GM10248 (cell line): ENCODE results near the gene FAM174C.
A peak's percentile ranks its signal among the peaks of the same experiment; 100 is the strongest.

Experiments
- CTCF ChIA-PET: fragments of 300-600 bp; sonication (Branson Sonifier 250); formaldehyde crosslinking; extraction: SDS; loops from one replicate; lab custom pipeline; 2021; ENCODE audit warnings: antibody characterized with exemption; lab: Yijun Ruan, JAX
- POLR2A ChIA-PET: fragments of 350-650 bp; sonication (Branson Sonifier 250); formaldehyde crosslinking; extraction: SDS; loops from one replicate; lab custom pipeline; 2020; ENCODE audit warnings: antibody characterized with exemption; lab: Yijun Ruan, JAX
- DNase-seq: peaks from one replicate; pipeline ENCODE4 v3.0.0; 2012; ENCODE audit errors: extremely low spot score
- CTCF ChIP-seq: IDR thresholded peaks from 2 replicates; pipeline ENCODE4 v1.5.1; 2012; ENCODE audit warnings: mild to moderate bottlenecking, low read depth; ENCODE audit errors: extremely low read depth, missing control alignments, control extremely low read depth

FAM174C gene

GRCh38 chr19:1278074-1278473, 2.7 kb downstream of the FAM174C start:
- no peak for DNase-seq
- ChIA-PET CTCF (interaction anchor here (1.0 to 4.7 kb wide), 4 partner anchors 10 to 123 kb away, joined by 3 to 87 read pairs (median 20); partner anchors contain the start of gene CIRBP), POLR2A (interaction anchor here (0.9 to 2.1 kb wide), 2 partner anchors 9 to 94 kb away, joined by 3 to 10 read pairs; partner anchors contain the start of gene CIRBP)
- TF ChIP-seq CTCF = no peak

- POLR2A ChIA-PET = interaction anchor here (2.1 kb wide), 1 partner anchor 10 kb away, joined by 10 read pairs; the partner anchor contains the start of gene CIRBP
- DNase-seq = no peak
- CTCF ChIA-PET = interaction anchor here (0.6 to 4.7 kb wide), 29 partner anchors 11 to 667 kb away, joined by 3 to 87 read pairs (median 4); partner anchors contain the start of genes CIRBP and NDUFS7
- no peak for TF ChIP-seq CTCF
Observed at GRCh38 chr19:1278713-1279660, 3.7 kb downstream of the FAM174C start.

- peak; percentile 96 for TF ChIP-seq CTCF
- POLR2A ChIA-PET = interaction anchor here (0.5 to 2.1 kb wide), 2 partner anchors 11 to 123 kb away, joined by 9 to 10 read pairs; partner anchors contain the start of gene CIRBP
Observed at GRCh38 chr19:1279782-1280341, 4.5 kb downstream of the FAM174C start.

GRCh38 chr19:1280636-1281568, 5.6 kb downstream of the FAM174C start:
- CTCF ChIA-PET = interaction anchor here (1.1 to 4.7 kb wide), 10 partner anchors 11 to 129 kb away, joined by 3 to 87 read pairs (median 6); partner anchors contain the start of genes CIRBP and NDUFS7
- TF ChIP-seq CTCF = no peak
- POLR2A ChIA-PET = no interaction called here
- DNase-seq = no peak

More at GRCh38 chr19:1279782-1280341, 4.5 kb downstream of the FAM174C start:
- peak; percentile 87 for DNase-seq
- CTCF ChIA-PET = interaction anchor here (0.6 to 4.7 kb wide), 29 partner anchors 12 to 668 kb away, joined by 3 to 87 read pairs (median 3); partner anchors contain the start of genes CIRBP and NDUFS7

GRCh38 chr19:1281569-1282287, 6.4 kb downstream of the FAM174C start:
- ChIA-PET POLR2A (no interaction called here), CTCF (interaction anchor here (4.3 kb wide), 1 partner anchor 38 kb away, joined by 20 read pairs; no protein-coding TSS in a partner anchor)
- DNase-seq = no peak
- no peak for TF ChIP-seq CTCF
